Measurements from ENCODE around the gene TOR4A.

TOR4A gene

DNA sequence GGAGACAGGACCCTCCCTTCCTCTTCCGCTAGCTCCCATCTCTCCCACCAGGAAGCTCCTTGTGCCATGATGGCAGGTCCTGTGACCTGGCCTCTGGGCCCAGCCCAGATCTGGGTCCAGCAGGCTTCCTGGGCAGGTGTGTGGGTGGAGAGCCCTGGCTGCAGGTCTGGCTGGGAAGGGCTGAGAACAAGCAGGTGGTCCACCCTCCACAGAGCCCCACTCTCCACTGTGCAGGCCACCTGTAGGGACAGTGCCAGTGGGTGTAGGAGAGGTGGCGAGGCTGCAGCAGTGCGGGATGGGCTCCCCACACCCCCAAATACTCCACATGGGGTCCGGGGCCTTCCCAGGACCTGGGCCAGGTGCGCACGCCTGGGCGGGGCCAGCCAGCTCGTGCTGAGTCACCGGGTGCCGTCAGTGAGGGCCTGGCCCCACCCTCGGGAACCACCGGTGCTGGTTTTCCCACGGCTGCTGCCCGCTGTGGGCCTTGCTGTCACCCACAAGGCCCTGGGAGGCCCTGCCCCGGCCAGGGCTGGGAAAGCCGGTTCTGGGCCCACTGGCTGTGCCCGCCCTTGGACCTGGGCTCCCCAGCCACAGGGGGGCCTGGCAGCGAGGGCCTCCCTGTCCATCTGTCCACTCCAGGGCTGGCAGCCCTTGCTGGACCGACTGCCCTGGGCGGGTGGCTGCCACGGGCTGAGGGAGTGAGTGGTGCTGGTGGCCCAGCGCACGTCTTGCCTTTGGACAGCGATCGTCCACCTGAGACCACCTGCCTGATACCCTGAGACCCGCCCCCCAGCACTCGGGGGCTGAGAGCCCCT, 33.9 kb downstream of the TOR4A start:
- TF ChIP-seq, protein P1, sequence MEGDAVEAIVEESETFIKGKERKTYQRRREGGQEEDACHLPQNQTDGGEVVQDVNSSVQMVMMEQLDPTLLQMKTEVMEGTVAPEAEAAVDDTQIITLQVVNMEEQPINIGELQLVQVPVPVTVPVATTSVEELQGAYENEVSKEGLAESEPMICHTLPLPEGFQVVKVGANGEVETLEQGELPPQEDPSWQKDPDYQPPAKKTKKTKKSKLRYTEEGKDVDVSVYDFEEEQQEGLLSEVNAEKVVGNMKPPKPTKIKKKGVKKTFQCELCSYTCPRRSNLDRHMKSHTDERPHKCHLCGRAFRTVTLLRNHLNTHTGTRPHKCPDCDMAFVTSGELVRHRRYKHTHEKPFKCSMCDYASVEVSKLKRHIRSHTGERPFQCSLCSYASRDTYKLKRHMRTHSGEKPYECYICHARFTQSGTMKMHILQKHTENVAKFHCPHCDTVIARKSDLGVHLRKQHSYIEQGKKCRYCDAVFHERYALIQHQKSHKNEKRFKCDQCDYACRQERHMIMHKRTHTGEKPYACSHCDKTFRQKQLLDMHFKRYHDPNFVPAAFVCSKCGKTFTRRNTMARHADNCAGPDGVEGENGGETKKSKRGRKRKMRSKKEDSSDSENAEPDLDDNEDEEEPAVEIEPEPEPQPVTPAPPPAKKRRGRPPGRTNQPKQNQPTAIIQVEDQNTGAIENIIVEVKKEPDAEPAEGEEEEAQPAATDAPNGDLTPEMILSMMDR (IDR thresholded peaks at IDR 0.05; ENCODE audit: low read depth, low read length) = no peak
- H3K9me3 ChIP-seq = no peaks in the 10 kb centered on the region
- H3K36me3 ChIP-seq = no peaks in the 10 kb centered on the region
- peak; percentile 13 for DNase-seq
- H3K27me3 ChIP-seq = no peaks in the 10 kb centered on the region
- no peaks in the 10 kb centered on the region; the same call in 1 of the 2 replicates for H3K4me1 ChIP-seq
- no peak overlapping the region for H3K4me3 ChIP-seq (ENCODE audit: low read depth, low read length)

GRCh38 chr9:137311986-137312851, 34.7 kb downstream of the TOR4A start:
- no peaks in the 10 kb centered on the region for H3K9me3 ChIP-seq
- H3K36me3 ChIP-seq = no peaks in the 10 kb centered on the region
- no peaks in the 10 kb centered on the region for H3K4me1 ChIP-seq
- H3K4me3 ChIP-seq (ENCODE audit: low read depth, low read length) = no peak overlapping the region
- H3K27me3 ChIP-seq = no peaks in the 10 kb centered on the region
- TF ChIP-seq, protein P1 (IDR thresholded peaks at IDR 0.05; ENCODE audit: low read depth, low read length) = no peak
- DNase-seq = no peak

DNA sequence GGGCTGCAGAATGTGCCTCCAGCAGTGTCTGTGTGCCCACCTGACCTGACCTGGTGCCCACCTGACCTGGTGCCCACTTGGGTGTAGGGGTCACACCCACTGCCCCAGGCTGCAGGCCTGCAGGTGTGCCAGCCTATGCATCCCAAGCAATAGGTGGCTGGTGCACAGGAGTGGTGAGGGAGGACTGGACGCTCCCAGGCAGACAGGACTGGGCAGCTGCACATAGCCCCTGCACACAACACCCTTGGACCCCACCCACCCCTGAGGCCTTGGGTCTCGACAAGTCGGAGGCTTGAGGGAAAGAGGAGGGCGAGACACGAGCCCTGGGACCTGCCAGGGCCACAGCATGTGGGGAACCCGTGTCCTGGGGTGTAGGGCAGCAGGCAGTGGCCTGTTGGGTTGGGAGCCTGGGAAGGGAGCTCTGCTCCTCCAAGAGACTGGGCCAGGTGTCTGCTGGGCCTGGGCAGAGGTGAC, 35.4 kb downstream of the TOR4A start:
- TF ChIP-seq, protein P1 (IDR thresholded peaks at IDR 0.05; ENCODE audit: low read depth, low read length) = no peak

GRCh38 chr9:137313326-137313936, 35.9 kb downstream of the TOR4A start:
- H3K4me3 ChIP-seq (ENCODE audit: low read depth, low read length) = no peak overlapping the region
- no peaks in the 10 kb centered on the region for H3K27me3 ChIP-seq
- TF ChIP-seq, protein P1 (IDR thresholded peaks at IDR 0.05; ENCODE audit: low read depth, low read length) = no peak
- no peaks in the 10 kb centered on the region for H3K36me3 ChIP-seq
- no peaks in the 10 kb centered on the region for H3K9me3 ChIP-seq
- peak; percentile 10 for DNase-seq
- H3K4me1 ChIP-seq = no peaks in the 10 kb centered on the region

More for the DNA sequence above, 35.4 kb downstream of the TOR4A start:
- no peaks in the 10 kb centered on the region for H3K4me1 ChIP-seq
- no peaks in the 10 kb centered on the region for H3K36me3 ChIP-seq
- no peak overlapping the region for H3K4me3 ChIP-seq (ENCODE audit: low read depth, low read length)
- no peaks in the 10 kb centered on the region for H3K9me3 ChIP-seq
- peak; percentile 9 for DNase-seq
- no peaks in the 10 kb centered on the region for H3K27me3 ChIP-seq

- H3K27me3 ChIP-seq = no peaks in the 10 kb centered on the region
Measured at GRCh38 chr9:137313956-137314560, 36.5 kb downstream of the TOR4A start.

More at GRCh38 chr9:137313956-137314560, 36.5 kb downstream of the TOR4A start:
- TF ChIP-seq, protein P1 (IDR thresholded peaks at IDR 0.05; ENCODE audit: low read depth, low read length) = no peak
- Histone ChIP-seq H3K4me3 (ENCODE audit: low read depth, low read length) (no peak overlapping the region), H3K4me1 (no peaks in the 10 kb centered on the region), H3K9me3 (no peaks in the 10 kb centered on the region), H3K36me3 (no peaks in the 10 kb centered on the region)
- no peak for DNase-seq
